ENCODE data around the gene RD3L.

RD3L gene

GRCh38 chr14:103892247-103892646 is 50.1 kb downstream of the RD3L start:
- TF ChIP-seq GATA3 (IDR thresholded peaks at IDR 0.05; ENCODE audit: low read depth, low read length) (no peak), GATA2 (IDR thresholded peaks at IDR 0.05; ENCODE audit: low read depth, low read length) (no peak)

GRCh38 chr14:103891667-103892215 is 50.6 kb downstream of the RD3L start:
- TF ChIP-seq GATA3 (IDR thresholded peaks at IDR 0.05; ENCODE audit: low read depth, low read length) (no peak), GATA2 (IDR thresholded peaks at IDR 0.05; ENCODE audit: low read depth, low read length) (no peak)

- TF ChIP-seq GATA3 (IDR thresholded peaks at IDR 0.05; ENCODE audit: low read depth, low read length) (no peak), GATA2 (IDR thresholded peaks at IDR 0.05; ENCODE audit: low read depth, low read length) (no peak)
Measured at GRCh38 chr14:103890821-103891666, 51.3 kb downstream of the RD3L start.
